ENCODE measurements around the gene USP44.

USP44 gene

DNA sequence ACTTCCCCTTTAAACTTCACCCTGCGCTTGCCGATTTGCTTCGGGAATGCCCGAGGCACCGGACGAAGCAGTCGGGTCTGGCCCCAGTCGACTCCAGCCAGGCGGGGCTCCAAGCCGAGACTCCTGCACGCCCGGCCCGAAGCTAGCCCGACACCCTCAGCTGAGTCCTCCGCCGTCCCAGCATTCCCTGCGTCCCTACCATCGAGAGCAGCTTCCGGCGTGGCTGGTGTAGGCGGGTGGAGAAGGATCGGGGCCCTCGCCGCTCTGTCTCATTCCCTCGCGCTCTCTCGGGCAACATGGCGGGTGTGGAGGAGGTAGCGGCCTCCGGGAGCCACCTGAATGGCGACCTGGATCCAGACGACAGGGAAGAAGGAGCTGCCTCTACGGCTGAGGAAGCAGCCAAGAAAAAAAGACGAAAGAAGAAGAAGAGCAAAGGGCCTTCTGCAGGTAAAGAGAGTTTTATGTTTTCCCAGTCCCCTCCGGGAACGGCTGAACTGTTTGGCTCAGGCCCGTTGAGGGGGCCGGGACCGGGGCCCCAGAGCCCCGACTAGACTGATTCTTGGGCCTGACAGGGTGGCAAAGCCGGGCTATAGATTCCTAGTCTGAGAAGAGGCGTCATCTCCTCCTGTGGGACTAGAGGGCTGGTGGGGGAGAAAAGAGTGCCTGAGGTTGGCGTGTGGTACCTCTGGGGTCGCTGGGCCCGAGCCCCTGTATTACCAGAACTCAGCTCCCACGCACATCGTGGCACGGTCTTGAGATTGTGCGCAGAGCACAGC is 77.2 kb downstream of the USP44 start, which contains the start of gene METAP2:
Gene METAP2 (plus strand): TSS at position 269 of the 776 bp plus-strand sequence. CDS start 28 bp downstream, at position 297.
- CTCF ChIA-PET: interaction anchor here (1.9 to 2.1 kb wide), 2 partner anchors 9 to 61 kb away, joined by 5 to 7 read pairs; no protein-coding TSS in a partner anchor

DNA sequence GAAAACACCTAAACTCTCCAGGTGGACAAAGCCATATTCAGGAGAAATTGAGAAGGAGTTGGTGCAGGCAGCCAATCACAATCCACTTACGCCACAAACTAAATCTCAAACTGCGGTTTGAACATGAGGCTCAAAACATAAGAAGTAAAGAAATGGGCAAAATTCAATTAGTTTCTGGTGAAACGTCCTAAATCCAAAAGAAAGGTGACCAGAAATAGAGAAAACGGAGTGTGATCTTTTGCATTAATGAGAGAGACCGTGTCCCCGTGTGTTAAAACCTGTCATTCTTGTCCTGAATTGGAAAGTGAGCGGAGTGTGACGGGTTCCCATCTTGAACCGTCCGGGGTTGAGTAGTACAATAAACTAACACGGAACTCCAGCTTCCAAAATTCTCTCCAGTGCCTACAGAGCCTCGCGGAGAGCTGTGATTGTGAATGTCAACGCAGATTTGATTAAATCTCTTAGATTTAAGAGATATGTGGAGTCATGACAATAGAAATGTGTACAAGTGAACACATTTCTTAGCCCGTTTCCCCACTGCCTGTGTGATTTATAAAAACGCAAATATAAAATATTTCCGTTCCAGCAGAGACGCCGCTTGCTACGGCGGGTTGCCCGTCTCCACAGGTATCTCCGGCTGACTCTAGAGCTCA is 77.9 kb downstream of the USP44 start:
- peak overlapping the region; percentile 85 for H3K4me3 ChIP-seq (ENCODE audit: low read depth, low read length)
- CTCF ChIA-PET: interaction anchor here (1.9 to 2.1 kb wide), 2 partner anchors 10 to 62 kb away, joined by 5 to 7 read pairs; no protein-coding TSS in a partner anchor
- no peak for DNase-seq (ENCODE audit: low read depth, low spot score)
- POLR2A ChIA-PET: interaction anchor here (0.6 to 1.1 kb wide), 6 partner anchors 9 to 333 kb away, joined by 3 to 5 read pairs (median 3); no protein-coding TSS in a partner anchor
- TF ChIP-seq CTCF (IDR thresholded peaks at IDR 0.05; ENCODE audit: insufficient read depth, low read length, missing control alignments): no peak

More for the DNA sequence above, 77.2 kb downstream of the USP44 start, which contains the start of gene METAP2:
- H3K4me3 ChIP-seq (ENCODE audit: low read depth, low read length): peak within 1 kb of the TSS; percentile 85
- POLR2A ChIA-PET: interaction anchor here (0.5 to 1.1 kb wide), 7 partner anchors 10 to 332 kb away, joined by 3 to 5 read pairs (median 3); no protein-coding TSS in a partner anchor
- TF ChIP-seq CTCF (IDR thresholded peaks at IDR 0.05; ENCODE audit: insufficient read depth, low read length, missing control alignments): no peak
- DNase-seq (ENCODE audit: low read depth, low spot score): peak; percentile 74

DNA sequence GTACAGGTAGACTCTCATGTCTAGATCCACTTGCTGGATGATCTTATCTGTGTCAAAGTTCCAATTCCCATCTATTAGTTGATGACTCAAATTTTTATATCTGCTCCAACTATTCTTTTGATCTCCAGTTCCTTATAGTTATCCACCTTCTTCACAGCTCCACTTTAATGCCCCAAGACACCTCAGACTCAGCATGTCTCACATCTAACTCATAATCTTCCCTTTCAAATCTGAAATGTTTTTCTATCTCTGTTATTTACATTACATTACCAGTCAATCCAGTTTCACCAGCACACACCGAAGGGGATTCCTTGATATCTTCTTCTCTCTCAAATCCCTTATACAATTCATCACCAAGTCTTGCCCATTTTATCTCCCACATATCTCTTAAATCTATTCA is 81.0 kb downstream of the USP44 start:
- DNase-seq (ENCODE audit: low read depth, low spot score): no peak
- CTCF ChIA-PET: no interaction called here
- POLR2A ChIA-PET: no interaction called here
- H3K4me3 ChIP-seq (ENCODE audit: low read depth, low read length): no peak overlapping the region
- TF ChIP-seq CTCF (IDR thresholded peaks at IDR 0.05; ENCODE audit: insufficient read depth, low read length, missing control alignments): no peak

Data from AG04449 (cell line).